ENCODE data around the gene BATF2. TPM values are rescaled to one million over a fixed set of nuclear protein-coding genes. Genes with fewer than 3 reads are reported as not detected.
A peak's percentile ranks its signal among the peaks of the same experiment; 100 is the strongest.

Gene BATF2
- total and polyA plus RNA-seq, 8 donors: 0.73 to 29.5 (median 3.4) TPM; not detected in 1

- H3K4me1 ChIP-seq: peaks cover 25 to 61% (median 54%) of the 10 kb centered on the region in 4 donors
- peaks cover 14 to 30% (median 27%) of the 10 kb centered on the region in 4 donors for H3K36me3 ChIP-seq
- no peak overlapping the region for H3K4me3 ChIP-seq
- no peaks in the 10 kb centered on the region for H3K27me3 ChIP-seq
- intact Hi-C loops (cut with DNase I; ENCODE audit: low total_unique reads): no loop called here
- WGBS, 5 donors: 85 to 90% (median 87%) methylated on average over 18 to 23 of the region's 23 CpGs
- TF ChIP-seq, protein P1, sequence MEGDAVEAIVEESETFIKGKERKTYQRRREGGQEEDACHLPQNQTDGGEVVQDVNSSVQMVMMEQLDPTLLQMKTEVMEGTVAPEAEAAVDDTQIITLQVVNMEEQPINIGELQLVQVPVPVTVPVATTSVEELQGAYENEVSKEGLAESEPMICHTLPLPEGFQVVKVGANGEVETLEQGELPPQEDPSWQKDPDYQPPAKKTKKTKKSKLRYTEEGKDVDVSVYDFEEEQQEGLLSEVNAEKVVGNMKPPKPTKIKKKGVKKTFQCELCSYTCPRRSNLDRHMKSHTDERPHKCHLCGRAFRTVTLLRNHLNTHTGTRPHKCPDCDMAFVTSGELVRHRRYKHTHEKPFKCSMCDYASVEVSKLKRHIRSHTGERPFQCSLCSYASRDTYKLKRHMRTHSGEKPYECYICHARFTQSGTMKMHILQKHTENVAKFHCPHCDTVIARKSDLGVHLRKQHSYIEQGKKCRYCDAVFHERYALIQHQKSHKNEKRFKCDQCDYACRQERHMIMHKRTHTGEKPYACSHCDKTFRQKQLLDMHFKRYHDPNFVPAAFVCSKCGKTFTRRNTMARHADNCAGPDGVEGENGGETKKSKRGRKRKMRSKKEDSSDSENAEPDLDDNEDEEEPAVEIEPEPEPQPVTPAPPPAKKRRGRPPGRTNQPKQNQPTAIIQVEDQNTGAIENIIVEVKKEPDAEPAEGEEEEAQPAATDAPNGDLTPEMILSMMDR (IDR thresholded peaks at IDR 0.05): no peak
- TF ChIP-seq EP300 (IDR thresholded peaks at IDR 0.05) (no peak), POLR2A (IDR thresholded peaks at IDR 0.05) (no peak), POLR2AphosphoS5 (IDR thresholded peaks at IDR 0.05) (no peak)
- H3K9me3 ChIP-seq: no peaks in the 10 kb centered on the region
- DNase-seq: peak in 1 of 2 donors; percentile 41
- no peak overlapping the region for H3K27ac ChIP-seq
Measured at GRCh38 chr11:65043881-65044501, 47.2 kb upstream of the BATF2 start.

GRCh38 chr11:65042891-65043290, 46.1 kb upstream of the BATF2 start:
- Histone ChIP-seq H3K9me3 (no peaks in the 10 kb centered on the region), H3K27ac (no peak overlapping the region), H3K4me1 (peaks cover 21 to 56% (median 47%) of the 10 kb centered on the region in 4 donors), H3K27me3 (no peaks in the 10 kb centered on the region), H3K36me3 (peaks cover 21 to 41% (median 37%) of the 10 kb centered on the region in 4 donors), H3K4me3 (no peak overlapping the region)
- no peak for TF ChIP-seq POLR2A (IDR thresholded peaks at IDR 0.05)
- TF ChIP-seq, protein P1 (IDR thresholded peaks at IDR 0.05): no peak
- TF ChIP-seq POLR2AphosphoS5 (IDR thresholded peaks at IDR 0.05): no peak
- TF ChIP-seq EP300 (IDR thresholded peaks at IDR 0.05): no peak
- no peak for DNase-seq
- intact Hi-C loops (cut with DNase I; ENCODE audit: low total_unique reads): no loop called here
- WGBS, 5 donors: 82 to 90% (median 89%) methylated on average over 6 of the region's 6 CpGs

GRCh38 chr11:65040847-65041622, 44.3 kb upstream of the BATF2 start, which contains the start of gene SAC3D1:
SAC3D1 (plus strand) TSS chr11:65041210; CDS start chr11:65041293, 83 bp downstream.
- H3K36me3 ChIP-seq: peaks cover 30 to 57% (median 51%) of the 10 kb centered on the region in 4 donors
- no peaks in the 10 kb centered on the region for H3K27me3 ChIP-seq
- intact Hi-C loops (cut with DNase I; ENCODE audit: low total_unique reads): no loop called here
- H3K27ac ChIP-seq: peak within 1 kb of the TSS; percentile 92 to 99 (median 93)
- peak within 1 kb of the TSS; percentile 74 to 98 (median 92) for H3K4me3 ChIP-seq
- H3K4me1 ChIP-seq: peaks cover 19 to 49% (median 40%) of the 10 kb centered on the region in 4 donors
- 0 to 1% (median 1%) methylated on average over 17 to 91 of the region's 91 CpGs for WGBS, 5 donors
- TF ChIP-seq POLR2AphosphoS5 (IDR thresholded peaks at IDR 0.05) (peak; percentile 17 to 80 (median 39)), POLR2A (IDR thresholded peaks at IDR 0.05) (no peak)
- DNase-seq: peak; percentile 88 to 97
- H3K9me3 ChIP-seq: no peaks in the 10 kb centered on the region

DNA sequence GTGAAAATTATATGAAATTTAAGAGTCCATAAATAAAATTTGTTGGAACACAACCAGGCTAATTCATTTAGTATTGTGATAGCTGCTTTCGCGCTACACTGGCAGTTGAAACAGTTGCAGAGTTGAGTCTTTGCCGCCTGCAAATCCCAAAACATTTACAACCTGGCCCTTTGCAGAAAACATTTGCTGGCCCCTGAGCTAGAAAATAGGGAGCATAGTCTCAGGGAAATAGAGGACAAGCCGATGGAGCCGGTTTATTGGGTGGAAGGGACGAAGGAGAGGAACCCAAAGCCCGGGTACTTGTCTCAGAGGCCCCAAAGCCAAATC, 43.7 kb upstream of the BATF2 start:
- Histone ChIP-seq H3K27me3 (no peaks in the 10 kb centered on the region), H3K27ac (peak overlapping the region; percentile 92 to 99 (median 93)), H3K4me3 (peak overlapping the region; percentile 74 to 98 (median 92)), H3K4me1 (peaks cover 19 to 48% (median 39%) of the 10 kb centered on the region in 4 donors), H3K36me3 (peaks cover 35 to 57% (median 51%) of the 10 kb centered on the region in 4 donors), H3K9me3 (no peaks in the 10 kb centered on the region)
- TF ChIP-seq EP300 (IDR thresholded peaks at IDR 0.05): no peak
- TF ChIP-seq, protein P1 (IDR thresholded peaks at IDR 0.05): no peak
- no peak for TF ChIP-seq POLR2A (IDR thresholded peaks at IDR 0.05)
- no peak for TF ChIP-seq POLR2AphosphoS5 (IDR thresholded peaks at IDR 0.05)
- no peak for DNase-seq
- intact Hi-C loops (cut with DNase I; ENCODE audit: low total_unique reads): no loop called here
- WGBS, 5 donors: 6 to 14% (median 10%) methylated on average over 7 of the region's 7 CpGs
